ENCODE data around the gene NEK2. TPM values are rescaled to one million over a fixed set of nuclear protein-coding genes. Genes with fewer than 3 reads are reported as not detected.

Gene NEK2
- total and polyA plus RNA-seq, 2 of the 13 experiments (the other 11 are each of a cell fraction or from before 2014, with no cell fraction given) = 10.9 to 40.8 TPM

DNA sequence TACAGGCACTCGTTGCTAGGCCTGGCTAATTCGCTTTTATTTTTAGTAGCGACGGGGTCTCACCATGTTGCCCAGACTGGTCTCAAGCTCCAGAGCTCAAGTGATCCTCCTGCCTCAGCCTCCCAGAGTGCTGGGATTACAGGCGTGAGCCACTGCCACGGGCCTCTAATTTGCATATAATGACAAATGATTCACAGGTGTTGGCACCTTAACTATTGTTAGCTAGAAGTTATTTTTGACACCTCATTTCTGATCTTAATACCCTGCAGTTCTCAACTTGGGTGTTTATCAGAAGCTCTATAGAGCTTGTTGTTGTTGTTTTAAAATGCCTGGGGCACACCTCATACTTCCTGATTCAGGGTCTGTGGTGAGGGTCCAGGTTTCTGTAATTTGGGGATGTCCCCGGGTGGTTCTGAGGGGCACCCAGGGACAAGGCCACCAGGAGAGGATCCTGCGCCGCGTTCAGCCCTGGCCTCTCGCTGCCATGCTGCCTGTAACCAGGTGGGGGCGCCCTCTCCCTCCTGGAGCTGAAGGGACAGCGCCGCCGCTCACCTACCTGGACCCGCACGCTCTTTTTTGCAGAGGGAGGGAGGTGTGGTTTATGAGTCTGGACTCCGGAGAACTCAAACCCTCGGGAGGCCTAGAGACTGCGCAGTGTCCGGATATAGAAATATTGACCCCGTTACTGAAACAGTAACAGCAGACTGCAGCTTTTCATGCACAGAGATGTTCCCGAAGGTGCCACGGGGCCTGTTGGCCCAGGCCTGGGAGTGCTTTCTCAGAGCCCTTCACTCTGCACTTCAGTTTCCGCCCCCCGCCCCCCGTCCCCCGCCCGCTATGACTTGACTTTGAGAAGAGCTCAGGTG is 23.0 kb upstream of the NEK2 start (continued):
- TF ChIP-seq, protein P1, sequence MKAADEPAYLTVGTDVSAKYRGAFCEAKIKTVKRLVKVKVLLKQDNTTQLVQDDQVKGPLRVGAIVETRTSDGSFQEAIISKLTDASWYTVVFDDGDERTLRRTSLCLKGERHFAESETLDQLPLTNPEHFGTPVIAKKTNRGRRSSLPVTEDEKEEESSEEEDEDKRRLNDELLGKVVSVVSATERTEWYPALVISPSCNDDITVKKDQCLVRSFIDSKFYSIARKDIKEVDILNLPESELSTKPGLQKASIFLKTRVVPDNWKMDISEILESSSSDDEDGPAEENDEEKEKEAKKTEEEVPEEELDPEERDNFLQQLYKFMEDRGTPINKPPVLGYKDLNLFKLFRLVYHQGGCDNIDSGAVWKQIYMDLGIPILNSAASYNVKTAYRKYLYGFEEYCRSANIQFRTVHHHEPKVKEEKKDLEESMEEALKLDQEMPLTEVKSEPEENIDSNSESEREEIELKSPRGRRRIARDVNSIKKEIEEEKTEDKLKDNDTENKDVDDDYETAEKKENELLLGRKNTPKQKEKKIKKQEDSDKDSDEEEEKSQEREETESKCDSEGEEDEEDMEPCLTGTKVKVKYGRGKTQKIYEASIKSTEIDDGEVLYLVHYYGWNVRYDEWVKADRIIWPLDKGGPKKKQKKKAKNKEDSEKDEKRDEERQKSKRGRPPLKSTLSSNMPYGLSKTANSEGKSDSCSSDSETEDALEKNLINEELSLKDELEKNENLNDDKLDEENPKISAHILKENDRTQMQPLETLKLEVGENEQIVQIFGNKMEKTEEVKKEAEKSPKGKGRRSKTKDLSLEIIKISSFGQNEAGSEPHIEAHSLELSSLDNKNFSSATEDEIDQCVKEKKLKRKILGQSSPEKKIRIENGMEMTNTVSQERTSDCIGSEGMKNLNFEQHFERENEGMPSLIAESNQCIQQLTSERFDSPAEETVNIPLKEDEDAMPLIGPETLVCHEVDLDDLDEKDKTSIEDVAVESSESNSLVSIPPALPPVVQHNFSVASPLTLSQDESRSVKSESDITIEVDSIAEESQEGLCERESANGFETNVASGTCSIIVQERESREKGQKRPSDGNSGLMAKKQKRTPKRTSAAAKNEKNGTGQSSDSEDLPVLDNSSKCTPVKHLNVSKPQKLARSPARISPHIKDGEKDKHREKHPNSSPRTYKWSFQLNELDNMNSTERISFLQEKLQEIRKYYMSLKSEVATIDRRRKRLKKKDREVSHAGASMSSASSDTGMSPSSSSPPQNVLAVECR (CRISPR knock-in tag; IDR thresholded peaks at IDR 0.05; ENCODE audit: borderline replicate concordance) = peak; percentile 66; the same call in 1 of the 2 replicates
- TF ChIP-seq, protein P2, sequence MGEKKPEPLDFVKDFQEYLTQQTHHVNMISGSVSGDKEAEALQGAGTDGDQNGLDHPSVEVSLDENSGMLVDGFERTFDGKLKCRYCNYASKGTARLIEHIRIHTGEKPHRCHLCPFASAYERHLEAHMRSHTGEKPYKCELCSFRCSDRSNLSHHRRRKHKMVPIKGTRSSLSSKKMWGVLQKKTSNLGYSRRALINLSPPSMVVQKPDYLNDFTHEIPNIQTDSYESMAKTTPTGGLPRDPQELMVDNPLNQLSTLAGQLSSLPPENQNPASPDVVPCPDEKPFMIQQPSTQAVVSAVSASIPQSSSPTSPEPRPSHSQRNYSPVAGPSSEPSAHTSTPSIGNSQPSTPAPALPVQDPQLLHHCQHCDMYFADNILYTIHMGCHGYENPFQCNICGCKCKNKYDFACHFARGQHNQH (CRISPR knock-in tag; IDR thresholded peaks at IDR 0.05) = peak; percentile 64; the same call in 1 of the 2 replicates
- TF ChIP-seq ZNF616 (CRISPR knock-in tag; IDR thresholded peaks at IDR 0.05; ENCODE audit: low read depth) (no peak), ZBTB7B (CRISPR knock-in tag; IDR thresholded peaks at IDR 0.05) (peak; percentile 65; the same call in 1 of the 2 replicates), KMT2A (CRISPR knock-in tag; IDR thresholded peaks at IDR 0.05) (peak; percentile 77), ZNF501 (CRISPR knock-in tag; IDR thresholded peaks at IDR 0.05) (0 out of 2 replicates have a peak, but pooled peaks have one; percentile 47), TSC22D2 (CRISPR knock-in tag; IDR thresholded peaks at IDR 0.05; ENCODE audit: borderline replicate concordance) (peak; percentile 55; the same call in 1 of the 2 replicates), BCL3 (CRISPR knock-in tag; IDR thresholded peaks at IDR 0.05) (0 out of 2 replicates have a peak, but pooled peaks have one; percentile 47), RARG (CRISPR knock-in tag; IDR thresholded peaks at IDR 0.05; ENCODE audit: low read depth) (no peak), KDM4B (CRISPR knock-in tag; IDR thresholded peaks at IDR 0.05) (0 out of 2 replicates have a peak, but pooled peaks have one; percentile 28)
- TF ChIP-seq, protein P3, sequence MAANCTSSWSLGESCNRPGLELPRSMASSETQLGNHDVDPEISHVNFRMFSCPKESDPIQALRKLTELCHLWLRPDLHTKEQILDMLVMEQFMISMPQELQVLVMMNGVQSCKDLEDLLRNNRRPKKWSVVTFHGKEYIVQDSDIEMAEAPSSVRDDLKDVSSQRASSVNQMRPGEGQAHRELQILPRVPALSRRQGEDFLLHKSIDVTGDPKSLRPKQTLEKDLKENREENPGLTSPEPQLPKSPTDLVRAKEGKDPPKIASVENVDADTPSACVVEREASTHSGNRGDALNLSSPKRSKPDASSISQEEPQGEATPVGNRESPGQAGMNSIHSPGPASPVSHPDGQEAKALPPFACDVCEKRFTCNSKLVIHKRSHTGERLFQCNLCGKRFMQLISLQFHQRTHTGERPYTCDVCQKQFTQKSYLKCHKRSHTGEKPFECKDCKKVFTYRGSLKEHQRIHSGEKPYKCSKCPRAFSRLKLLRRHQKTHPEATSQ (CRISPR knock-in tag; IDR thresholded peaks at IDR 0.05; ENCODE audit: borderline replicate concordance) = peak; percentile 69; the same call in 1 of the 2 replicates
- TF ChIP-seq, protein P4, sequence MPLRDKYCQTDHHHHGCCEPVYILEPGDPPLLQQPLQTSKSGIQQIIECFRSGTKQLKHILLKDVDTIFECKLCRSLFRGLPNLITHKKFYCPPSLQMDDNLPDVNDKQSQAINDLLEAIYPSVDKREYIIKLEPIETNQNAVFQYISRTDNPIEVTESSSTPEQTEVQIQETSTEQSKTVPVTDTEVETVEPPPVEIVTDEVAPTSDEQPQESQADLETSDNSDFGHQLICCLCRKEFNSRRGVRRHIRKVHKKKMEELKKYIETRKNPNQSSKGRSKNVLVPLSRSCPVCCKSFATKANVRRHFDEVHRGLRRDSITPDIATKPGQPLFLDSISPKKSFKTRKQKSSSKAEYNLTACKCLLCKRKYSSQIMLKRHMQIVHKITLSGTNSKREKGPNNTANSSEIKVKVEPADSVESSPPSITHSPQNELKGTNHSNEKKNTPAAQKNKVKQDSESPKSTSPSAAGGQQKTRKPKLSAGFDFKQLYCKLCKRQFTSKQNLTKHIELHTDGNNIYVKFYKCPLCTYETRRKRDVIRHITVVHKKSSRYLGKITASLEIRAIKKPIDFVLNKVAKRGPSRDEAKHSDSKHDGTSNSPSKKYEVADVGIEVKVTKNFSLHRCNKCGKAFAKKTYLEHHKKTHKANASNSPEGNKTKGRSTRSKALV (CRISPR knock-in tag; IDR thresholded peaks at IDR 0.05) = peak; percentile 67; the same call in 1 of the 2 replicates

Measured in HepG2 (cell line).